SK-N-SH (cell line): ENCODE measurements around the gene SDK1. TPM values are rescaled to one million over a fixed set of nuclear protein-coding genes. Genes with fewer than 3 reads are reported as not detected.

ENCODE experiments used
- CTCF ChIA-PET: fragments of 300-600, 350-600 bp; formaldehyde crosslinking; extraction: SDS; loops from one replicate; lab custom pipeline; 2021; lab: Yijun Ruan, JAX
- POLR2A ChIA-PET: fragments of 350-600 bp; sonication (Branson Sonifier 250); formaldehyde crosslinking; extraction: SDS; loops from one replicate; lab custom pipeline; 2020; ENCODE audit warnings: antibody characterized with exemption, inconsistent platforms; lab: Yijun Ruan, JAX
- DNase-seq: peaks from one replicate; pipeline ENCODE4 v3.0.0; 2012
- H2AFZ ChIP-seq: fragments of 200-600 bp; sonication (generic); 2 replicates; pipeline ENCODE4 v1.8.1; 2016; ENCODE audit warnings: antibody characterized with exemption, mild to moderate bottlenecking, low read depth
- H3F3A ChIP-seq: fragments of 200-600 bp; sonication (generic); replicated peaks from 2 replicates; pipeline ENCODE3; 2016; ENCODE audit warnings: antibody characterized with exemption, mild to moderate bottlenecking; ENCODE audit not compliant: insufficient read depth
- H3K27ac ChIP-seq, 2 experiments: fragments of 200-500 bp in 1 of 2; fragments of 200-600 bp in 1 of 2; sonication (Bioruptor generic) in 1 of 2; sonication (generic), shearing (Covaris generic) in 1 of 2; 2 replicates each; pipeline versions ENCODE4 v1.5.1 to v1.6.1; 2014 to 2016; ENCODE audit warnings: low read depth in 2 of 2, inconsistent platforms in 1 of 2, low read length in 1 of 2, mild to moderate bottlenecking in 1 of 2, mixed read lengths in 1 of 2
- H3K27me3 ChIP-seq: fragments of 200-600 bp; sonication (generic), shearing (Covaris generic); 2 replicates; pipeline ENCODE4 v1.6.1; 2016; ENCODE audit warnings: mixed run types; ENCODE audit not compliant: insufficient read depth
- H3K36me3 ChIP-seq, 2 experiments: fragments of 200-500 bp in 1 of 2; fragments of 200-600 bp in 1 of 2; sonication (Bioruptor generic) in 1 of 2; sonication (generic) in 1 of 2; replicated peaks in 1 of 2; 2 replicates each; pipeline versions ENCODE3 to v1.5.1; 2014 to 2016; ENCODE audit warnings: low read length in 1 of 2, mild to moderate bottlenecking in 1 of 2; ENCODE audit not compliant: insufficient read depth in 2 of 2, control insufficient read depth in 1 of 2
- H3K4me1 ChIP-seq, 2 experiments: fragments of 200-500 bp in 1 of 2; fragments of 200-600 bp in 1 of 2; sonication (Bioruptor generic) in 1 of 2; sonication (generic), shearing (Covaris generic) in 1 of 2; 2 replicates each; pipeline versions ENCODE4 v1.5.1 to v1.6.1; 2014 to 2016; ENCODE audit warnings: low read depth in 1 of 2, low read length in 1 of 2, mixed run types in 1 of 2; ENCODE audit not compliant: insufficient read depth in 2 of 2, control insufficient read depth in 1 of 2
- H3K4me2 ChIP-seq: fragments of 200-600 bp; sonication (generic), shearing (Covaris generic); 2 replicates; pipeline ENCODE4 v1.6.1; 2017; ENCODE audit warnings: mixed run types
- H3K4me3 ChIP-seq, 2 experiments: fragments of 200-500 bp in 1 of 2; fragments of 200-600 bp in 1 of 2; sonication (Bioruptor generic) in 1 of 2; sonication (generic), shearing (Covaris generic) in 1 of 2; 2 replicates each; pipeline versions ENCODE4 v1.5.1 to v1.8.1; 2014 to 2016; ENCODE audit warnings: low read depth in 2 of 2, inconsistent platforms in 1 of 2, low read length in 1 of 2, mild to moderate bottlenecking in 1 of 2, mixed read lengths in 1 of 2, moderate library complexity in 1 of 2
- H3K79me2 ChIP-seq: fragments of 200-600 bp; sonication (generic); 2 replicates; pipeline ENCODE4 v1.8.1; 2017; ENCODE audit warnings: mild to moderate bottlenecking; ENCODE audit not compliant: insufficient read depth
- H3K9ac ChIP-seq: fragments of 200-600 bp; sonication (generic); 2 replicates; pipeline ENCODE4 v1.6.1; 2017; ENCODE audit warnings: mixed run types
- H3K9me2 ChIP-seq: fragments of 200-600 bp; sonication (generic); 2 replicates; pipeline ENCODE4 v1.6.1; 2017; ENCODE audit warnings: mixed run types
- H3K9me3 ChIP-seq: fragments of 200-600 bp; sonication (generic); 2 replicates; pipeline ENCODE4 v1.6.1; 2017; ENCODE audit warnings: mixed run types, mild to moderate bottlenecking, moderate library complexity
- H4K20me1 ChIP-seq: fragments of 200-600 bp; sonication (generic); 2 replicates; pipeline ENCODE4 v1.6.1; 2017; ENCODE audit warnings: mild to moderate bottlenecking, mixed run types; ENCODE audit not compliant: insufficient read depth
- CTCF ChIP-seq: fragments of 200-600 bp; sonication (generic); IDR thresholded peaks from 2 replicates; pipeline ENCODE4 v1.6.1; 2017; ENCODE audit warnings: antibody characterized with exemption, mild to moderate bottlenecking, moderate library complexity
- EP300 ChIP-seq, 2 experiments: IDR thresholded peaks; 2 replicates each; pipeline versions ENCODE4 v1.4.0 to v1.6.1; 2012; ENCODE audit warnings: borderline replicate concordance in 1 of 2, low read depth in 1 of 2, low read length in 1 of 2
- FOXJ3 ChIP-seq: sonication (generic); formaldehyde crosslinking; IDR thresholded peaks from 2 replicates; pipeline ENCODE4 v1.5.1; 2020; ENCODE audit warnings: mild to moderate bottlenecking, missing genetic modification reagents
- FOXM1 ChIP-seq: IDR thresholded peaks from 2 replicates; pipeline ENCODE4 v1.4.0; 2012; ENCODE audit warnings: low read depth, mild to moderate bottlenecking
- IRF3 ChIP-seq: fragments of 150-350 bp; IDR thresholded peaks from 2 replicates; pipeline ENCODE4 v1.6.1; 2016; ENCODE audit warnings: mild to moderate bottlenecking, low read depth, low read length
- NFIC ChIP-seq: IDR thresholded peaks from 2 replicates; pipeline ENCODE4 v1.4.0; 2012; ENCODE audit warnings: borderline replicate concordance
- NRF1 ChIP-seq: IDR thresholded peaks from 2 replicates; pipeline ENCODE4 v1.6.1; 2012; ENCODE audit warnings: low read depth, mild to moderate bottlenecking, low read length
- PBX3 ChIP-seq: IDR thresholded peaks from 2 replicates; pipeline ENCODE4; 2012
- RCOR1 ChIP-seq: fragments of 150-350 bp; IDR thresholded peaks from 2 replicates; pipeline ENCODE4 v1.6.1; 2017; ENCODE audit warnings: antibody characterized with exemption, low read length
- RFX5 ChIP-seq: IDR thresholded peaks from 2 replicates; pipeline ENCODE4 v1.6.1; 2012; ENCODE audit warnings: mild to moderate bottlenecking, improper control_type of control experiment, low read length
- RXRA ChIP-seq: IDR thresholded peaks from 2 replicates; pipeline ENCODE4 v1.4.0; 2012; ENCODE audit warnings: low read depth, mild to moderate bottlenecking, borderline replicate concordance
- ZBTB33 ChIP-seq: IDR thresholded peaks from 2 replicates; pipeline ENCODE4 v1.4.0; 2012; ENCODE audit warnings: low read depth, borderline replicate concordance
- WGBS: methylation state at CpG from one replicate; pipeline ENCODE4 v1.1.6; 2017; ENCODE audit warnings: low lambda C conversion rate; 5-methylcytosine and 5-hydroxymethylcytosine counted together
- polyA plus RNA-seq, 3 experiments: library from polyadenylated mRNA; depleted of rRNA; stranded (reverse); fragments of >200 nt; gene quantifications; 2 replicates each; pipeline ENCODE4 v1.2.3, GENCODE V29; 2012

The SDK1 gene
- polyA plus RNA-seq, 1 of the 3 experiments (the other 2 are of a cell fraction) = 1.2 TPM

- TF ChIP-seq IRF3 = no peak
- no peak for TF ChIP-seq FOXJ3 (CRISPR knock-in tag)
Observed at GRCh38 chr7:3367261-3367660, 66.2 kb downstream of the SDK1 start (continued).

GRCh38 chr7:3370068-3370830 is 69.2 kb downstream of the SDK1 start:
- no peak overlapping the region for H3K4me2 ChIP-seq
- no peaks in the 10 kb centered on the region for H3K79me2 ChIP-seq
- H3K36me3 ChIP-seq = no peaks in the 10 kb centered on the region
- TF ChIP-seq FOXM1 = no peak
- no peak for TF ChIP-seq CTCF
- no peak for TF ChIP-seq PBX3
- no peak overlapping the region for H3K4me3 ChIP-seq
- WGBS = 75% methylated on average over 9 of the region's 9 CpGs
- H3F3A ChIP-seq = no peaks in the 10 kb centered on the region
- no peaks in the 10 kb centered on the region for H3K27me3 ChIP-seq
- POLR2A ChIA-PET = no interaction called here
- DNase-seq = no peak
- H3K9me3 ChIP-seq = no peaks in the 10 kb centered on the region
- no peak overlapping the region for H3K9ac ChIP-seq
- H3K9me2 ChIP-seq = no peaks in the 10 kb centered on the region
- no peaks in the 10 kb centered on the region for H4K20me1 ChIP-seq
- CTCF ChIA-PET = interaction anchor here (1.0 kb wide), 1 partner anchor 13 kb away, joined by 3 read pairs; no protein-coding TSS in a partner anchor
- H2AFZ ChIP-seq = no peak overlapping the region
- H3K4me1 ChIP-seq = peaks cover 0 to 2% of the 10 kb centered on the region in 2 experiments; a peak in 1 of 4 replicates
- H3K27ac ChIP-seq = no peak overlapping the region

GRCh38 chr7:3370921-3371320 is 69.9 kb downstream of the SDK1 start:
- Histone ChIP-seq H3K27me3 (no peaks in the 10 kb centered on the region), H3K9me3 (no peaks in the 10 kb centered on the region), H3F3A (no peaks in the 10 kb centered on the region), H3K9me2 (no peaks in the 10 kb centered on the region), H3K4me2 (no peak overlapping the region), H3K27ac (no peak overlapping the region), H4K20me1 (no peaks in the 10 kb centered on the region), H3K36me3 (no peaks in the 10 kb centered on the region), H3K9ac (no peak overlapping the region), H3K4me1 (peaks cover 0 to 4% of the 10 kb centered on the region in 2 experiments; a peak in 1 of 4 replicates), H3K4me3 (no peak overlapping the region), H3K79me2 (no peaks in the 10 kb centered on the region), H2AFZ (no peak overlapping the region)
- POLR2A ChIA-PET = no interaction called here
- TF ChIP-seq RCOR1 = no peak
- no peak for TF ChIP-seq RXRA
- no peak for TF ChIP-seq RFX5
- no peak for TF ChIP-seq NRF1
- no peak for TF ChIP-seq NFIC
- no peak for TF ChIP-seq ZBTB33
- TF ChIP-seq EP300 (IDR thresholded peaks at IDR 0.05; ENCODE audit: borderline replicate concordance in 1 of 2, low read depth in 1 of 2, low read length in 1 of 2) = no peak
- CTCF ChIA-PET = no interaction called here
- no peak for DNase-seq
- WGBS = 67% methylated on average over 7 of the region's 7 CpGs
